ENCODE data around the gene CWC25.

DNA sequence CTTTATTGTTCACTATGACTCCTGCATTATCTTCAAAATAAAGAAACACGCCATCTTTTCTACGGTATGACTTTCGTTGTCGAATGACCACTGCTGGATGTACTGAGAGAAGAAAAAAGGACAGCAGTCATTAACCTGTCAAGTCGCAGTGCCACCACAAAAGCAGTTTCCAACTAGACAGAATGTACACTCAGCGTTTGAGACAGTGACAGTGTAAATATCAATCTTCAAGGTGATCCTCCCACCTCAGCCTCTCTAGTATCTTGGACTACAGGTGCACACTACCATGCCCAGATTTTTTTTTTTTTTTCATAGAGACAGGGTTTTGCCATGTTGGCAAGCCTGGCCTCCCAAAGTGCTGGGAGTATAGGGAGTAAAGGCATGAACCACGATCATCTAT, 25.3 kb upstream of the CWC25 start:
- no peak for TF ChIP-seq POLR2A (IDR thresholded peaks at IDR 0.05)
- TF ChIP-seq, protein P1, sequence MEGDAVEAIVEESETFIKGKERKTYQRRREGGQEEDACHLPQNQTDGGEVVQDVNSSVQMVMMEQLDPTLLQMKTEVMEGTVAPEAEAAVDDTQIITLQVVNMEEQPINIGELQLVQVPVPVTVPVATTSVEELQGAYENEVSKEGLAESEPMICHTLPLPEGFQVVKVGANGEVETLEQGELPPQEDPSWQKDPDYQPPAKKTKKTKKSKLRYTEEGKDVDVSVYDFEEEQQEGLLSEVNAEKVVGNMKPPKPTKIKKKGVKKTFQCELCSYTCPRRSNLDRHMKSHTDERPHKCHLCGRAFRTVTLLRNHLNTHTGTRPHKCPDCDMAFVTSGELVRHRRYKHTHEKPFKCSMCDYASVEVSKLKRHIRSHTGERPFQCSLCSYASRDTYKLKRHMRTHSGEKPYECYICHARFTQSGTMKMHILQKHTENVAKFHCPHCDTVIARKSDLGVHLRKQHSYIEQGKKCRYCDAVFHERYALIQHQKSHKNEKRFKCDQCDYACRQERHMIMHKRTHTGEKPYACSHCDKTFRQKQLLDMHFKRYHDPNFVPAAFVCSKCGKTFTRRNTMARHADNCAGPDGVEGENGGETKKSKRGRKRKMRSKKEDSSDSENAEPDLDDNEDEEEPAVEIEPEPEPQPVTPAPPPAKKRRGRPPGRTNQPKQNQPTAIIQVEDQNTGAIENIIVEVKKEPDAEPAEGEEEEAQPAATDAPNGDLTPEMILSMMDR (IDR thresholded peaks at IDR 0.05), result no peak

Data from thyroid gland (tissue), 4 donors.